GM18505 (cell line): ENCODE data around the gene ATXN3.

Source experiments
- ATAC-seq: cut with Tn5 transposase; IDR thresholded peaks from one replicate; pipeline ENCODE4 v1.9.1; 2021; ENCODE audit not compliant: unreplicated experiment
- POLR2A ChIP-seq: IDR thresholded peaks from 4 replicates; pipeline ENCODE4 v1.6.1; 2011; ENCODE audit warnings: borderline replicate concordance; ENCODE audit not compliant: insufficient read depth, insufficient read length; ENCODE audit errors: extremely low read depth

ATXN3 gene

GRCh38 chr14:92106143-92106926 is at the start of gene ATXN3:
Gene ATXN3 (minus strand): TSS chr14:92106582. CDS start chr14:92106552, 30 bp downstream.
- TF ChIP-seq POLR2A = peak; percentile 80

DNA sequence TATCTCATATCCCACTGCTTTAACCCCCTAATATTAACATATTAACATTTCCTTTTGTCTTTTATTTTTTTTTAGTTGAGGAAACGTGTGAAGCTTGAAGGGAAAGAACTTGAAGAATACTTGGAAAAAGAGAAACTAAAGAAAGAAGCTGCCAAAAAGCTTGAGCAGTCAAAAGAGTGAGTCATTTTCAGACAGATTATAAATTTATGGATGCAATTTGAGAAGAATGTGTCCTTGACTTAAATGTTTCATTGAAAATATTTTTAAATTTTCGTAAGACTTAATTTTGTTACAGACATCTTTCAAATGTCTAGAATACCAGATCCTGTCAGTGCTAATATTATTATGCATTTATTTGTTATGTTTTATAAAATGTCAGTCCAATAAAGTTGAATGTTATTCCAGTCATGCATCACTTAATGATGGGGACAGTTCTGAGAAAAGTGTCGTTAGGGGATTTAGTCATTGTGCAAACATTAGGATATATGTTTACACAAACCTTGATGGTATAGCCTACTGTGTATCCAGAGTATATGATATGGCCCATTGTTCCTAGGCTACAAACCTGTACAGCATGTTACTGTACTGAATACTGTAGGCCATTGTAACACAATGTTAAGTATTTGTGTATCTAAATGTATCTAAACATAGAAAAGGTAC is 48.0 kb upstream of the ATXN3 start:
- TF ChIP-seq POLR2A = no peak

More at GRCh38 chr14:92106143-92106926, at the start of gene ATXN3:
- peak; percentile 85 for ATAC-seq

GRCh38 chr14:92153581-92153980 is 47.2 kb upstream of the ATXN3 start:
- no peak for ATAC-seq
- TF ChIP-seq POLR2A = no peak

More for the DNA sequence above, 48.0 kb upstream of the ATXN3 start:
- no peak for ATAC-seq

DNA sequence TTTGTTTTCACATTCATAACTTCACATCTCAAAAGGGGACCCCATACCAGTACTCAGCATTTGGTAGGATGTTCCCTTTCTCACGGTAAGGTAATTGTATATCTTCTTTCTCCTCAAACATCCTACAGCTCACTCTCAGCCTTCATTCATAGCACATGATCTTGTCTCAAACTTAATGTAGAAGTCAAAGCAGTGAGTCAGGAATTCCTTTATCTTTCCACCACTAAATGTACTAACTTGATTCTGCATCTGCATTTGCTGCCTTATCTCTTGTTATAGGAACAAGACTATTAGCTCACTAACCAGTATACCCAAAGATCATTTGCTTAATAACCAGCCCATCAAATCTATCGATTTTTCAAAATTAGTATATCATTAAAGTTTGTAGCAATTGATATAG is 38.3 kb upstream of the ATXN3 start:
- no peak for TF ChIP-seq POLR2A
- ATAC-seq = no peak

DNA sequence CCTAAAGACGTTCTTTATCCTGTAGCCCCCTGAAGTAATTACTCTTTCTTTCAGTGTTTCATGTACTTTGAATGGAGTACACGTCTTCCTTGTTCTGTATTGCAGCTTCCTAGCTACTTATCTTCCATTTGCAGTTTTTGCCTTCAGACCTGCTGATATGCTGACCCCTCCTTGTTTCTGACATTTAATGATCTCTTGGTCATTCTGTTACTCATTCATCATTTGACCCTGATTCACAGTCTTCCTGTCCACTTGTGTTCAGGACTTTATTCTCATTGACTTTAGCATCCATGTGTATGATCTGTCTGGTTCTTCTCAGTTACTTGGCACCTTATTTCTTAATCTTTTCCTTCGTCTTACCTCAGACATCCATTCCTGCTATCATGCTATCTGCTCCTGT is 37.6 kb upstream of the ATXN3 start:
- no peak for ATAC-seq
- no peak for TF ChIP-seq POLR2A

GRCh38 chr14:92143309-92143708 is 36.9 kb upstream of the ATXN3 start:
- no peak for ATAC-seq

GRCh38 chr14:92135269-92135668 is 28.9 kb upstream of the ATXN3 start:
- no peak for TF ChIP-seq POLR2A
- no peak for ATAC-seq

More at GRCh38 chr14:92143309-92143708, 36.9 kb upstream of the ATXN3 start:
- TF ChIP-seq POLR2A = no peak

DNA sequence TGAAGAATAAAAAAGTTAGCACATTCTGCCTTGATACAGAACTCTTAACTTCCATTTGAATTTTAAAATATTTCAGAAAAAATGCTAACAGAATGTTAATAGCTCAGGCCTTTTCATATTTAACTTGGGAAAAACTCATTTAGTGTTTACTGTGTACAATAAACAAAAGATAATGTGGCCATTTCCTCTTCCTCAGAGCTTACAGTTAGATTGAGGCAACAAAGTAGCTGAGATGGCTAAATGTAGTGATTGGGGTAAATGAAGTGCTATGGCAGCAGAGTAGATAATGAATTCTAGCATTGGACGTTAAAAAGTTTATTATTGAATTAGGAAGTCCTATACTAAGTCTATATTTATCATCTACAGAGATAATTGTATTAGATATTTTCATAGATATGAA is 28.1 kb upstream of the ATXN3 start:
- ATAC-seq = no peak
- no peak for TF ChIP-seq POLR2A

DNA sequence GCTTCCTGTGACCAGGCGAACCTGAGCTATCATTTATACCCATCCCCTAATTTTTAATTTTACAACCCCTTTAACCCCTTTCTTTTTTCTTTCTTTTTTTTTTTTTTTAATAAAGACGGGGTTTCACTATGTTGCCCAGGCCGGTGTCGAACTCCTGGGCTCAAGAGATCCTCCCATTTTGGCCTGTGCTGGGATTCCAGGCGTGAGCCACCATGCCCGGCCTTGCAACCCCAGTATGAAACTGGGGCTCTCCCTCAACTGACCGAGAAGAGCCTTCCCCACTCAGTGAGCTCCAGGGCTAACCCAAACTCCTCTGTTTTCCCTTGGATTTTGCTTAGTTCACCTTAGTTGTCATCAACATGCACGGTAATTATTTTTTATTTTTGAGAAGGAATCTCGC is 16.4 kb upstream of the ATXN3 start:
- TF ChIP-seq POLR2A = no peak
- ATAC-seq = no peak

GRCh38 chr14:92122351-92122677 is 15.9 kb upstream of the ATXN3 start:
- ATAC-seq = no peak
- TF ChIP-seq POLR2A = no peak

GRCh38 chr14:92121670-92122350 is 15.4 kb upstream of the ATXN3 start, which contains the start of the genes CPSF2 and NDUFB1:
Gene CPSF2 (plus strand): TSS chr14:92121969. CDS start chr14:92130985, 9,016 bp downstream.
Gene NDUFB1 (minus strand): TSS chr14:92121706. CDS start chr14:92117637, 4,069 bp downstream.
- ATAC-seq = peak; percentile 90
- TF ChIP-seq POLR2A = peak; percentile 98

DNA sequence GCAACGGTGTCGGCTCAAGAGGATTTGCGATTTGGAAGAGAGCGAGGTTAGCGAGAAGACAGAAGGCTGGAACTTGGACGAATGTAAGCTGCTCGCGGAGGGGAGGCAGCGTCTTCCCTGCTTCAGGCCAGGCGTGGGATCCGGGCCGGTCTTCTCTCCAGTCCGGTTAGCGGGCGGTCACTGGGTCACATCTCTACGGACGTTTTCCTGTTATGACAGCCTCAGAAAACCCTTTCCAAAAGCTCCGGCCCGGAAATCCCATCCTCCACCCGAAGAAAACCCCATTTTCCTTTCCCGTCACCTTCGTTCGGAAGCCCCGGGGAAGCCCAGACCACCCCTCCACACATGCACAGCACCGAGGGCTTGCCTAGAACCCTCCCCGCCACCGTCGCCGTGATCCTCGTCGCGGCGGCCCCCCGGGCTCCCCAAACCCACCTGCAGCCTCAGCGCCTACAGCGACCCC is 14.9 kb upstream of the ATXN3 start:
- no peak for TF ChIP-seq POLR2A
- peak; percentile 16 for ATAC-seq

DNA sequence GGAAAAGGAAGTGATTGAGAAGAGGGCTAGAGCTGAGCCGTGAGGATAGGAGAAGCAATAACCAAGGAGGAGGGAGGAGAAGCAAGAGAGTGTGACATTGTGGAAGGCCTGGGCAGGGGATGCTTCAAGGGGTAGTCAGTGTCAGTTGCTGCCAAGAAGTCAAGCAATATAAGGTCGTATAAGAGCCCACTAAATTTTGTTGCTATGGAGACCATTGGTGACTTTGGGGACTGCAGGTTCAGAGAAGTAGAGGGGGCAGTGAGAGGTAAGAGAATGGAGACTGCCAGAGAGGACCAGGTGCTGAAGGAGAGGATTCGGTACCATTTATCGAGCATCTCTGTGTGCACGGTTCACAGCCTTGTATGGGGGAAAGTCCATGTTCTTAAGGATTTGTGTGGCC is 3.1 kb upstream of the ATXN3 start:
- no peak for TF ChIP-seq POLR2A
- no peak for ATAC-seq
